Head of caudate nucleus (tissue), 42 donors: ENCODE results near the gene CYB561A3.

ENCODE experiments used
- DNase-seq, 42 donors: peaks; one replicate each; pipeline versions ENCODE4 v3.0.0 to v3.0.0-alpha.2; 2020 to 2021; ENCODE audit warnings: mixed read lengths in 7 of 42
- intact Hi-C: fragments of 100-400 bp; cut with DNase I; formaldehyde crosslinking; loops from one replicate; pipeline ENCODE4 v1.15.0; 2022

CYB561A3 gene

GRCh38 chr11:61349916-61350315 lies 11.8 kb downstream of the CYB561A3 start:
- intact Hi-C loops: no loop called here
- DNase-seq: no peak

- no peak for DNase-seq
- intact Hi-C loops: no loop called here
Measured at GRCh38 chr11:61349189-61349751, 12.4 kb downstream of the CYB561A3 start.

GRCh38 chr11:61347916-61348461 lies 13.7 kb downstream of the CYB561A3 start:
- intact Hi-C loops: no loop called here
- no peak for DNase-seq

DNA sequence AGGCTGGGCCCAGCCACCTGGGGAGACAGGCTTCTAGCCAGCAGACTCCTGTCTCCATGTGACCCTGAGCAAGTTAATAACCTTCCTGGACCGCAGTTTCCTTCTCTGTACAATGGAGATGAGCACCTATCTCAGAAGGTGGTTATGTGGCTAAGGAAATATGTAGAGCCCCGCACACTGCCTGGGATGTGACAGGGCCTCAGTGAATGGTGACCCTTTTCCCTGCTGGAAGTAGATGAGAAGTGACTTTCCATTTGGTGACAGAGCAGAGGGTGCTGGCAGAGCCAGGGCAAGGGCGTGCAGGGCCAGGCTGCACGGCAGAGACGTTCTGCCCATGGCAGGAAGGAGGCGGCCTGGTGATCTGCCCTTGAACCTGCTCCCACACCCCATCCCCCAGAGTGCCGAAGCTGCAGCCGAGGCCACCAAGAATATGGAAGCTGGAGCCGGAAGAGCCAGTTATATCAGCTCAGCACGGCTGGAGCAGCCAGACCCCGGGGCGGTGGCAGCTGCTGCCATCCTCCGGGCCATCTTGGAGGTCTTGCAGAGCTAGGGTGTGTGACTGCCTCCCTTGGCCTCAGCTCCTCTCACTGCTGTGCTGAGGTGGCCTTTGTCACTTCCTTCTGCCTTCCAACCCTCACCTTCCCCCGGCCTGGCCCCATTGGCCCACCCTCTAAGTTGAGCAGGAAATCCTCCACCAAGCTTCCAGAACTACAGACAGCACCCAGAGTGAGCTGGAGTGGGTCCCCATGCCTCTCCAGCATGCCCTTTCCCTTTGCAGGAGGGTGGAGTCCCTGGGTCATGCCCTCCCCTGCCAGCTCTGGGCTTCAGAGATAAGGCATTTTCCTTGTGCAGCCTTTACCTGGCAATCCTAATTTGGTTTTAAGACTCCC lies 15.5 kb downstream of the CYB561A3 start:
- no peak for DNase-seq
- intact Hi-C loops: no loop called here

DNA sequence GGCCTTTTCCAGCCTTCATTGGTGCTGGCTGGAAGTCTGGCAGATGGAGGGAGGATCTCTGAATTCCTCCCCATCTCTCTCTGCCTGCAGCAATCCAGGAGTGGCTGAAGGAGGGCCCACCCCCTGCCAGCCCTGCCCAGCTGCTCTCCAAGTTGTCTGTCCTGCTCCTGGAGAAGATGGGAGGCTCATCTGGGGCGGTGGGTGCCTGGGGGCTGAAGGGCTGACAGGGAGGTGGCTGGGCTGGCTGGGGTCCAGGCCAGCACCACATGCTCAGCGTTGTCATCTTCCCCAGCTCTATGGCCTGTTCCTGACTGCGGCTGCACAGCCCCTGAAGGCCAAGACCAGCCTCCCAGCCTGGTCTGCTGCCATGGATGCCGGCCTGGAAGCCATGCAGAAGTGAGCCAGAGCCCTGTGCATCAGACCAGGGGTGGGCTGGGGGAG lies 16.5 kb downstream of the CYB561A3 start:
- no peak for DNase-seq
- intact Hi-C loops: no loop called here

GRCh38 chr11:61343792-61344745 lies 17.6 kb downstream of the CYB561A3 start:
- intact Hi-C loops: no loop called here
- no peak for DNase-seq

DNA sequence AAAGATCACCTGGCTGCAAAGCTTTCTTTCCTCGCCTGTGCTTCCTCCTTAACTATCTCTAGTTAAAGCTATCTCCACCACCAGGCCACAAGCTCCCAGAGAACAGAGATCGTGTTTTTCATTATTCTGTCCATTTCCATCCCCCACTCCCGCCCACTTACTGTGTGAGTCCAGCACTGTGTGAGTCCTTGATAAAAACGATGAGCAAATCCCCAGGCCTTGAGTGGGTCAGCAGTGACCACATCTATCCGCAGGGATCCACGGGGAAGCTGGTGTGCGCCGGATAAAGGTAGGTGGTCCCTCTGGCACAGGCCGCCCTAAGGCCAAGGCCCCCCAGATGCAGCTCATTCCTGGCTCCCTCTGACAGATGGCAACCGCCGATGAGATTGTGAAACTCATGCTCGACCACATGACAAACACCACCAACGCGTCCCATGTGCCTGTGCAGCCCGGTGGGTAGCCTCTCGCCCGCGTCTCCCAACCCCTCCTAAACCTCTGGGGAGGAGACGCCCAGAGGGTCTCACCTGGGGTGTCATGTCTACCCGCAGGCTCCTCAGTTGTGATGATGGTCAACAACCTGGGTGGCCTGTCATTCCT lies 19.4 kb downstream of the CYB561A3 start:
- no peak for DNase-seq
- intact Hi-C loops: no loop called here

DNA sequence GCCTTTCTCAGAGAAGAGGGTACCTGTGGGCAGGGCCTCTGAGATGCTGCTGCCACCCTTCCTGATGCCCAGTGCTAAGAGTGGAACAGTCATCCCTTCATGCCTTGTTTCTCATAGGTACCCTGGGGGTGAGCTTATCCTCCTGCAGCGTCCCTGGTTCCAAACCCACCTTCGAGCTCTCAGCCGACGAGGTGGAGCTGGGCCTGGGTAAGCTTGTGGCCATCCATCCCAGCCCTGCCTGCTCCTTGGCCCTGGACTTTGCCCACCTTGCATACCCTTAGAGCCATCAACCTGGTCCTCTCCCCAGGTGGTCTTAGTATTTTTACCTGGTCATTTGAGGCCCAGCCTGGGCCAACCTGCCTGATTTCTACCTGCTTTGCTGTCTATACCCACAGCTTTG lies 20.0 kb downstream of the CYB561A3 start:
- DNase-seq: no peak
- intact Hi-C loops: no loop called here

GRCh38 chr11:61340979-61341378 lies 20.7 kb downstream of the CYB561A3 start:
- intact Hi-C loops: no loop called here

DNA sequence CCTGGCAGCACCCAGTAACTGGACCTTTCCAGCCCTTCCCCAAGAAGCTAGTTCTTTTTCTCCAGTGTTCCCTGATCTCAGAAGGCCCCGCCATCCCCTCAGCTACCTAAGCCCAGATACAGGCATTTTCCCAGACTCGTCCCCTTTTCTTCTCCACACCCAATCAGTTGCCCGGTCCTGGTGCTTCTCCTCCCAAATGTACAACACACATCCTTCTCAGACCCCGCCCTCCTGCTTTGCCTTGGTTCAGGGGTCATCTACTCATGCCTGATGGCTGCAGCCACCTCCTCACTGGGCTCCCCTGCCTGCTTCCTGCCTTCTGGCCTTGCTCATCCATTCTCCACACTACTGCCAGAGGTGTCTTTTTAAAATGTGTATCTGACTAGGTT lies 22.2 kb downstream of the CYB561A3 start:
- intact Hi-C loops: loop anchor here (5.0 kb wide), 1 partner anchor 43 kb away; no protein-coding TSS in a partner anchor
- DNase-seq: no peak

More at GRCh38 chr11:61340979-61341378, 20.7 kb downstream of the CYB561A3 start:
- DNase-seq: no peak

DNA sequence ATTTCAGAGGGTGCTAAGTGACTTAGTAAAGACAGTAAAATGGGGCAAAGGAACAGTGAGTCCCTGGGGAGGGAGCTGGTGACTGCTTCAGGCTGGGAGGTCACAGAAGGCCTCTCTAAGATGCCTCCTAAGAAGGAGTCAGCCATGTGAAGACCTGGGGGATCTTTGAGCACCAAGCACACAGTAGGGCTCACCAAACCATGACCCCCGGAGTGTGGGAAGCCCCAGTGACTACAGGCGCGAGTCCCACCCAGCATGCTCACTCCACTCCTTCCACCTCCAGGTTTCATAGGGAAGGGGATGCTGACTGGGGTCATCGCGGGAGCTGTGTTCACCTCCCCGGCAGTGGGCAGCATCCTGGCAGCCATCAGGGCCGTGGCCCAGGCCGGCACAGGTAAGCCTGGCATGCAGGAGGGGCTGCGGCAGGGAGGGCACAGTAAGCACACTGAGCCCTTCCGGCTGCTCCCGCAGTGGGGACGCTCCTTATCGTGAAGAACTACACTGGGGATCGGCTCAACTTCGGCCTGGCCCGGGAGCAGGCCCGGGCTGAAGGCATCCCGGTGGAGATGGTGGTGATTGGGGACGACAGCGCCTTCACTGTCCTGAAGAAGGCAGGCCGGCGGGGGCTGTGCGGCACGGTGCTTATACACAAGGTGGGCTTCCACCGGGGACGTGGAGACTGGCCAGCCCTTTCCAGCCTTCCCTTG lies 22.7 kb downstream of the CYB561A3 start:
- no peak for DNase-seq
- intact Hi-C loops: loop anchor here (5.0 kb wide), 1 partner anchor 43 kb away; no protein-coding TSS in a partner anchor

GRCh38 chr11:61337706-61338470 lies 23.8 kb downstream of the CYB561A3 start:
- no peak for DNase-seq
- intact Hi-C loops: loop anchor here (5.0 kb wide), 1 partner anchor 44 kb away; no protein-coding TSS in a partner anchor

GRCh38 chr11:61336171-61336935 lies 25.3 kb downstream of the CYB561A3 start:
- intact Hi-C loops: loop anchor here (5.0 kb wide), 1 partner anchor 46 kb away; no protein-coding TSS in a partner anchor
- peak; percentile 29 to 87 (median 72) for DNase-seq

DNA sequence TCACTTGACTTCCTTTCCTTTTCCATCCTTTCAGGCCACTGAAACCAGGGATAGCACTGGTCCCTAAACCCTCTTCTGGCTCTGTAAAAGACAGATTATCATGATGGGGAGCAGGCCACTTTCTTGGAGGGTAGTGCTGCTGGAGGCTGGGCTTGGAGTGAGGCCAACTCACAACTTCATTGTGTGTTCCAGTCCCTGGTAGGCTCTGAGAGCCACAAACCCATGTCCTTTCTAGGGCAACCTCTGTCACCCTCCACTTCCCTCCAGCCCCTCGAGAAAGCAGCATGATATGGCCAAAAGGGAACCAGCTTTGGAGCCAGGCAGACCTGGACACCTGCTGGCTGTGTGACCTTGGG lies 26.3 kb downstream of the CYB561A3 start:
- no peak for DNase-seq
- intact Hi-C loops: loop anchor here (5.0 kb wide), 1 partner anchor 47 kb away; no protein-coding TSS in a partner anchor

- intact Hi-C loops: loop anchor here (5.0 kb wide), 1 partner anchor 48 kb away; no protein-coding TSS in a partner anchor
- DNase-seq: no peak
Measured at GRCh38 chr11:61334434-61335354, 27.0 kb downstream of the CYB561A3 start.
